VCaP (cell line): Measurements from ENCODE around the gene ABHD4.

ENCODE experiments used
- H3K27ac ChIP-seq: fragments of 450-650 bp; 2 replicates; pipeline ENCODE4 v1.5.1; 2017
- TF ChIP-seq, protein P1 (sequence below): fragments of 450-650 bp; conservative IDR thresholded peaks from 2 replicates; pipeline ENCODE4 v1.5.1; 2017; ENCODE audit warnings: mild to moderate bottlenecking, moderate library complexity

Gene ABHD4

GRCh38 chr14:22598896-22599244, 770 bp downstream of the ABHD4 start:
- TF ChIP-seq, protein P1, sequence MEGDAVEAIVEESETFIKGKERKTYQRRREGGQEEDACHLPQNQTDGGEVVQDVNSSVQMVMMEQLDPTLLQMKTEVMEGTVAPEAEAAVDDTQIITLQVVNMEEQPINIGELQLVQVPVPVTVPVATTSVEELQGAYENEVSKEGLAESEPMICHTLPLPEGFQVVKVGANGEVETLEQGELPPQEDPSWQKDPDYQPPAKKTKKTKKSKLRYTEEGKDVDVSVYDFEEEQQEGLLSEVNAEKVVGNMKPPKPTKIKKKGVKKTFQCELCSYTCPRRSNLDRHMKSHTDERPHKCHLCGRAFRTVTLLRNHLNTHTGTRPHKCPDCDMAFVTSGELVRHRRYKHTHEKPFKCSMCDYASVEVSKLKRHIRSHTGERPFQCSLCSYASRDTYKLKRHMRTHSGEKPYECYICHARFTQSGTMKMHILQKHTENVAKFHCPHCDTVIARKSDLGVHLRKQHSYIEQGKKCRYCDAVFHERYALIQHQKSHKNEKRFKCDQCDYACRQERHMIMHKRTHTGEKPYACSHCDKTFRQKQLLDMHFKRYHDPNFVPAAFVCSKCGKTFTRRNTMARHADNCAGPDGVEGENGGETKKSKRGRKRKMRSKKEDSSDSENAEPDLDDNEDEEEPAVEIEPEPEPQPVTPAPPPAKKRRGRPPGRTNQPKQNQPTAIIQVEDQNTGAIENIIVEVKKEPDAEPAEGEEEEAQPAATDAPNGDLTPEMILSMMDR = peak; percentile 49
- H3K27ac ChIP-seq = peak overlapping the region; percentile 85

- peak overlapping the region; percentile 85 for H3K27ac ChIP-seq
- TF ChIP-seq, protein P1 = no peak
Observed at GRCh38 chr14:22599349-22599748, 1.2 kb downstream of the ABHD4 start.

- H3K27ac ChIP-seq = peak overlapping the region; percentile 85
- TF ChIP-seq, protein P1 = no peak
Observed at GRCh38 chr14:22600027-22600426, 1.9 kb downstream of the ABHD4 start.

DNA sequence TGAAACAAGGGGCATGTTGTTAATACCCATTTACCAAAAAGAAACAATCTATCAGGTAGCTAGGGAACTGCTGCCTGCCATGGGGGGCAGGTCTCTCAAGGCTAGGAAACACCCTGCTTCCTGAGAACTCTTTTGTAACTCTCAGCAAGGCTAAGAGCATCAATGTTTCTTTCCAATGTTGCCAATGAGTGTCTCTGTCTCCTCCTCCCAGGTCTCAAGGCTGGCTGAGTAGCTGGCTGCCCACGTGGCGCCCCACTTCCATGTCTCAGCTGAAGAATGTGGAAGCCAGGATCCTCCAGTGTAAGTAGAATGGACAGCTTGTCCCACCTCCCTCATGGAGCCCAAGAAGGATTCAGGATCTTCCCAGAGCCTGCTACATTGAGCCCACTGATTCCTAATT, 3.4 kb downstream of the ABHD4 start:
- TF ChIP-seq, protein P1 = no peak
- H3K27ac ChIP-seq = peak overlapping the region; percentile 51; the same call in 1 of the 2 replicates

DNA sequence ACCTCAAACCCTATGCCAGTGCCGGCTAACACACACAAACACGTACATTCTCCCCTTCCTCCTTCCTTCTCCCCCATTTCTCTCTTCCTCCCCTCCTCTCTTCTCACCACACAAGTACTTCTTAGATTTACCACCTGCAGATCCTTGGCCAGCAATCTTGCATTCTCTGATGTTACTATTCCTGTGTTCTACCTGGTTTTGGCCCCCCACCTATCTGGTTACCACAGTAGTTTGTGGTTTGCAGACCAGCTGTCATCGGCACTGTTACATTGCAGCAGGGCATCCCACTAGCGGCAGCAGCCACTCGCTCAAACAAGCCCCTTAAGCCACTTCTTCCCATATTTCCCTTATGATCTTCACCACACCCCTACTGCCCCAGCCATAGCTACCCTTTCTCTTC, 3.9 kb downstream of the ABHD4 start:
- H3K27ac ChIP-seq = peak overlapping the region; percentile 51
- TF ChIP-seq, protein P1 = no peak

- H3K27ac ChIP-seq = peak overlapping the region; percentile 51
- TF ChIP-seq, protein P1 = no peak
Observed at GRCh38 chr14:22602862-22603261, 4.8 kb downstream of the ABHD4 start.

DNA sequence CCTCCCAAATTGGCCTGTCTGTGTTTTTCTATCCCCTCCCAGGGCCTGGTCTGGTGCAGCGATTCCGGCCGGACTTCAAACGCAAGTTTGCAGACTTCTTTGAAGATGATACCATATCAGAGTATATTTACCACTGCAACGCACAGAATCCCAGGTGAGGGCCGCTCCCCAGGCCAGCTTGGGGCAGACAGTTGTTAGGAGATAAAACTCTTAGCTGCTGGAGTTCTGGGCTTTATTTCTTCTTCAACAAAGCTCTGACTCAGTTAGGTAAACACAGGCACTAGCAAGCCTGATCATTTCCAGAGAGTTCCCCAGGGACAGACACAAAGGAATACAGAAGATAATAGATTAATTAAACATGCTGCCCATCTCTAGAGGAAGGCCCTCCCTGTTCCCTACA, 8.3 kb downstream of the ABHD4 start:
- H3K27ac ChIP-seq = no peak overlapping the region
- TF ChIP-seq, protein P1 = no peak

DNA sequence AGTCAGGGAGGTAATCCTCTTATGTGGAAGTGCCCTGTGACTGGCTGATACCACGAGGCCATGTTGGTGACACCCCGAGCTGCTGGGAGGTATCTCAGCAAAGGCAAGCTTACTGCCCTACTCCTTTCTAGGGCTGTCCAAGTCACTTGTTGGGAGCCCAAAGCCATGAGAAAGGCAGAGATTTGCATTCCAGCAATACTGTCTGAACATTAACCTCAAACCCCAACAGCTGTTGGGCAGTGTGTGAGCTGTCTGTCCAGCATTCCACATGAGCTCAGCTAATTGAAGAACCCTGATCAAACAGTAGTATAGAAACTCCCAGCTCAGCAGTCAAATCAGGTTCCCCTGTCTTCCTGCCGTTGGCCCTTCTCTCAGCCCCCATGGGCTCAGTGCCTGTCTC, 9.2 kb downstream of the ABHD4 start:
- H3K27ac ChIP-seq = no peak overlapping the region
- TF ChIP-seq, protein P1 = no peak
